ENCODE results near the gene PHOSPHO1. TPM values are rescaled to one million over a fixed set of nuclear protein-coding genes. Genes with fewer than 3 reads are reported as not detected.

Gene PHOSPHO1
- total RNA-seq, 1 experiment from 2014 or later, result 1.1 TPM

DNA sequence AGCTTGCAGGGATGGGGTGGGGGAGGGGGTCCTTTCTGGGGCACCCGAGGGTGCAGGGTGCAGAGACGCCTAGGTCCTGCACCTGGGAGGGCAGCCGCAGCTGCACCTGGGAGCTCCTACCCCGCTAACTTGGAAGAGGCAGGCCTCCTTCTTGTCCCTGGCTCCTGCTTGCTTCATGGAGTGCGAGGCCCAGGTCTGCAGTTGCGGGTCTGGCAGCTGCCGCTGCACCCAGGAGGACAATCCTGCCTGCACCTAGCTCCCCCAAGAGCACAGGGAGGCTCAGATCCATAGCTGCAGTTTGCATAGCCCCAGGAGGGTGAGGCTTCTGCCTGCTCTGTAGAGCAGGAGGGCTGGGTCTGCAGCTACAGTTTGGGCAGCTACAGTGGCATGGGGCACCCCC is 46.8 kb downstream of the PHOSPHO1 start:
- Histone ChIP-seq H3K79me2 (ENCODE audit: low read length) (no peaks in the 10 kb centered on the region), H3F3A (ENCODE audit: low read length, unreplicated experiment) (no peaks in the 10 kb centered on the region), H4K20me1 (ENCODE audit: low read length) (no peaks in the 10 kb centered on the region), H3K9me2 (replicated peaks; ENCODE audit: low read length) (no peaks in the 10 kb centered on the region), H3K27me3 (ENCODE audit: low read length) (no peaks in the 10 kb centered on the region), H3K4me1 (ENCODE audit: insufficient read depth, low read length) (no peaks in the 10 kb centered on the region), H3K27ac (ENCODE audit: low read length) (no peak overlapping the region), H3K9me3 (ENCODE audit: low read length) (no peaks in the 10 kb centered on the region), H3K4me3 (ENCODE audit: low read length) (no peak overlapping the region), H3K9ac (ENCODE audit: low read length) (no peak overlapping the region), H2AFZ (ENCODE audit: low read length) (no peak overlapping the region), H3K4me2 (ENCODE audit: low read length) (no peak overlapping the region), H3K36me3 (ENCODE audit: low read depth, low read length) (no peaks in the 10 kb centered on the region)
- DNase-seq (no peak), ATAC-seq (no peak)
- BruUV-seq (replicated peaks), result no TSS peak
- ChIA-PET POLR2A (ENCODE audit: unreplicated experiment) (interaction anchor here (0.6 kb wide), 1 partner anchor 191 kb away, joined by 4 read pairs; no protein-coding TSS in a partner anchor), CTCF (interaction anchor here (0.6 kb wide), 1 partner anchor 45 kb away, joined by 11 read pairs; no protein-coding TSS in a partner anchor)
- intact Hi-C loops (cut with micrococcal nuclease), result no loop called here
- TF ChIP-seq EZH2 (IDR thresholded peaks at IDR 0.05; ENCODE audit: low read length, unreplicated experiment) (no peak), EZH2phosphoT487 (IDR thresholded peaks at IDR 0.05; ENCODE audit: borderline replicate concordance, low read length) (no peak)
- TF ChIP-seq, protein P1, sequence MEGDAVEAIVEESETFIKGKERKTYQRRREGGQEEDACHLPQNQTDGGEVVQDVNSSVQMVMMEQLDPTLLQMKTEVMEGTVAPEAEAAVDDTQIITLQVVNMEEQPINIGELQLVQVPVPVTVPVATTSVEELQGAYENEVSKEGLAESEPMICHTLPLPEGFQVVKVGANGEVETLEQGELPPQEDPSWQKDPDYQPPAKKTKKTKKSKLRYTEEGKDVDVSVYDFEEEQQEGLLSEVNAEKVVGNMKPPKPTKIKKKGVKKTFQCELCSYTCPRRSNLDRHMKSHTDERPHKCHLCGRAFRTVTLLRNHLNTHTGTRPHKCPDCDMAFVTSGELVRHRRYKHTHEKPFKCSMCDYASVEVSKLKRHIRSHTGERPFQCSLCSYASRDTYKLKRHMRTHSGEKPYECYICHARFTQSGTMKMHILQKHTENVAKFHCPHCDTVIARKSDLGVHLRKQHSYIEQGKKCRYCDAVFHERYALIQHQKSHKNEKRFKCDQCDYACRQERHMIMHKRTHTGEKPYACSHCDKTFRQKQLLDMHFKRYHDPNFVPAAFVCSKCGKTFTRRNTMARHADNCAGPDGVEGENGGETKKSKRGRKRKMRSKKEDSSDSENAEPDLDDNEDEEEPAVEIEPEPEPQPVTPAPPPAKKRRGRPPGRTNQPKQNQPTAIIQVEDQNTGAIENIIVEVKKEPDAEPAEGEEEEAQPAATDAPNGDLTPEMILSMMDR (conservative IDR thresholded peaks at IDR 0.05; ENCODE audit: low read depth, low read length), result no peak

DNA sequence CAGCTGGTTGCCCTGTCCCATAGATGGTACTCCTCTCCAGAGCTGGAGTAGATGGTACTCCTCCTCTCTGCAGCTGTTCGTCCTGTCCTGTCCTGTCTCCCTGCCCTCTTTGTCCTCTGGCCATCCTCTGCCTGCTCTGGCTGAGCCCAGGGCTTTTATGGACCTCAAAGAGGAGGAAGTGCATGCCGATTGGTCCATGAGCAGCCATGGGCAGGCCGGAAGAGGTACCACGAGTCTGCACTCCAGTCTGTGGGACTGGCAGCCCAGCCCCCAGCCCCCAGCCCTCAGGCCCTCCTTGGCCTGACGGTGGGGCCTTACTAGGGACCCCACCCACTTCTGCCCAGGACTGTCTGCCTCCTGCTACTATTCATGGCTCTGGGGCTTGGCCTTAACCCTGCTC is 47.2 kb downstream of the PHOSPHO1 start:
- Histone ChIP-seq H2AFZ (ENCODE audit: low read length) (no peak overlapping the region), H3K9me3 (ENCODE audit: low read length) (no peaks in the 10 kb centered on the region), H3K36me3 (ENCODE audit: low read depth, low read length) (no peaks in the 10 kb centered on the region), H3K9me2 (replicated peaks; ENCODE audit: low read length) (no peaks in the 10 kb centered on the region), H3K9ac (ENCODE audit: low read length) (no peak overlapping the region), H3K4me3 (ENCODE audit: low read length) (no peak overlapping the region), H3K27me3 (ENCODE audit: low read length) (no peaks in the 10 kb centered on the region), H3K27ac (ENCODE audit: low read length) (no peak overlapping the region), H3K4me1 (ENCODE audit: insufficient read depth, low read length) (no peaks in the 10 kb centered on the region), H4K20me1 (ENCODE audit: low read length) (no peaks in the 10 kb centered on the region), H3F3A (ENCODE audit: low read length, unreplicated experiment) (no peaks in the 10 kb centered on the region), H3K4me2 (ENCODE audit: low read length) (no peak overlapping the region), H3K79me2 (ENCODE audit: low read length) (no peaks in the 10 kb centered on the region)
- CTCF ChIA-PET, result interaction anchor here (0.6 kb wide), 1 partner anchor 45 kb away, joined by 11 read pairs; no protein-coding TSS in a partner anchor
- POLR2A ChIA-PET (ENCODE audit: unreplicated experiment), result interaction anchor here (0.6 kb wide), 1 partner anchor 191 kb away, joined by 4 read pairs; no protein-coding TSS in a partner anchor
- no TSS peak for BruUV-seq (replicated peaks)
- TF ChIP-seq EZH2 (IDR thresholded peaks at IDR 0.05; ENCODE audit: low read length, unreplicated experiment) (no peak), EZH2phosphoT487 (IDR thresholded peaks at IDR 0.05; ENCODE audit: borderline replicate concordance, low read length) (no peak)
- TF ChIP-seq, protein P1 (conservative IDR thresholded peaks at IDR 0.05; ENCODE audit: low read depth, low read length), result no peak
- intact Hi-C loops (cut with micrococcal nuclease), result no loop called here
- no peak for DNase-seq
- ATAC-seq, result no peak

DNA sequence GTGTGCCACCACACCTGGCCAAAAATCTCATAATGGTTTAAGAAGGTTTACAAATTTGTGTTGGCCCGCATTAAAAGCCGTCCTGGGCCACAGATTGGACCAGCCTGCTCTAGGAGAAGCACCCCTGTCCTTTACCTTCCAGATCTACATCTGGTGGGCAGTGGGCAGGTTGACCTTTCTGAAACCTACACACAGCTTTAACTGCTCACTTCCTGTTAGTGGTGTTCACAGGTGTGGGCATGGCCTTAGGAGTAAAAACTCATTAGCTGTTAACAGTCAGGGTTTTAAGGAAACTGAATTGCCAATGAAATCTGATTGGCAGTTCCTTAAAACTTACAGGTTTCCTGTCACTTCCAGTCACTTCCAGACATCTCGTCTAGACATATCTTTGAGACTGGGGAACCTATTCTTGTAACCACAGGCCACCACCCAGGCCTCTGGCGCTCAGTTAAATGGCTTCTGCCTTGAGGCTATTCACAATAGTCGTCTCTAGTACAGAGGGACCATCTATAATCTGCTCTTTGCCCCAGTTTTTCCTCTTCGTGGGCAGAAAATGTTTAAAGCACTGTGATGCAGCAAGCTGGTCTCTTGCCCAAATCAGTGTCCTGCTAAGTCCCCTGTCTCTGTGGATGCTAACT is 49.5 kb downstream of the PHOSPHO1 start:
- H3K9me2 ChIP-seq (replicated peaks; ENCODE audit: low read length), result no peaks in the 10 kb centered on the region
- POLR2A ChIA-PET (ENCODE audit: unreplicated experiment), result no interaction called here
- intact Hi-C loops (cut with micrococcal nuclease), result loop anchor here (1.0 kb wide), 2 partner anchors 46 to 109 kb away; no protein-coding TSS in a partner anchor

More for the DNA sequence above, 49.5 kb downstream of the PHOSPHO1 start:
- H3K79me2 ChIP-seq (ENCODE audit: low read length), result no peaks in the 10 kb centered on the region
- H3K9ac ChIP-seq (ENCODE audit: low read length), result no peak overlapping the region
- H4K20me1 ChIP-seq (ENCODE audit: low read length), result no peaks in the 10 kb centered on the region
- H2AFZ ChIP-seq (ENCODE audit: low read length), result no peak overlapping the region
- no peak overlapping the region for H3K27ac ChIP-seq (ENCODE audit: low read length)
- DNase-seq, result no peak
- H3K4me1 ChIP-seq (ENCODE audit: insufficient read depth, low read length), result no peaks in the 10 kb centered on the region
- H3K36me3 ChIP-seq (ENCODE audit: low read depth, low read length), result no peaks in the 10 kb centered on the region
- no peak overlapping the region for H3K4me2 ChIP-seq (ENCODE audit: low read length)
- ATAC-seq, result no peak
- H3K27me3 ChIP-seq (ENCODE audit: low read length), result no peaks in the 10 kb centered on the region
- TF ChIP-seq, protein P1 (conservative IDR thresholded peaks at IDR 0.05; ENCODE audit: low read depth, low read length), result no peak
- TF ChIP-seq EZH2phosphoT487 (IDR thresholded peaks at IDR 0.05; ENCODE audit: borderline replicate concordance, low read length), result no peak
- no peak for TF ChIP-seq EZH2 (IDR thresholded peaks at IDR 0.05; ENCODE audit: low read length, unreplicated experiment)
- H3F3A ChIP-seq (ENCODE audit: low read length, unreplicated experiment), result no peaks in the 10 kb centered on the region
- CTCF ChIA-PET, result interaction anchor here (0.6 to 1.1 kb wide), 2 partner anchors 45 to 47 kb away, joined by 3 to 7 read pairs; no protein-coding TSS in a partner anchor
- peaks cover 4% of the 10 kb centered on the region; the same call in 1 of the 2 replicates for H3K9me3 ChIP-seq (ENCODE audit: low read length)
- no peak overlapping the region for H3K4me3 ChIP-seq (ENCODE audit: low read length)
- no TSS peak for BruUV-seq (replicated peaks)

Data from PC-3 (cell line).